Kidney epithelial cell (primary cell): Measurements from ENCODE around the gene PERM1. TPM values are rescaled to one million over a fixed set of nuclear protein-coding genes. Genes with fewer than 3 reads are reported as not detected.
A peak's percentile ranks its signal among the peaks of the same experiment; 100 is the strongest.
"Not testable (repeated sequence)": the region's sequence is repeated elsewhere in the genome, so short reads cannot be mapped to it uniquely, and the experiment has no call there.

Experiments
- DNase-seq: peaks from one replicate; pipeline ENCODE4 v3.0.0-alpha.2; 2010; ENCODE audit warnings: low read depth
- H3K27me3 ChIP-seq: 2 replicates; pipeline ENCODE4 v1.6.0; 2011; ENCODE audit warnings: low read length; ENCODE audit not compliant: control insufficient read depth, insufficient read depth
- H3K36me3 ChIP-seq: 2 replicates; pipeline ENCODE4 v1.5.1; 2011; ENCODE audit warnings: low read length; ENCODE audit not compliant: control insufficient read depth, insufficient read depth
- H3K4me3 ChIP-seq: 2 replicates; pipeline ENCODE4 v1.5.1; 2011; ENCODE audit warnings: low read depth, mild to moderate bottlenecking, control low read depth, low read length
- CTCF ChIP-seq: IDR thresholded peaks from 2 replicates; pipeline ENCODE4 v1.5.1; 2011; ENCODE audit warnings: mild to moderate bottlenecking, moderate library complexity, low read length, control low read depth, inconsistent platforms; ENCODE audit not compliant: insufficient read depth, poor library complexity, severe bottlenecking
- total RNA-seq: library from RNA; depleted of rRNA; stranded (reverse); fragments of >200 nt; gene quantifications from 2 replicates; pipeline ENCODE4 v1.2.3, GENCODE V29; 2015

Gene PERM1
- total RNA-seq, 1 donor from 2014 or later, result not detected

- TF ChIP-seq CTCF, result no peak
- H3K4me3 ChIP-seq, result peak overlapping the region; percentile 83
- peaks cover 14% of the 10 kb centered on the region for H3K27me3 ChIP-seq
- no peaks in the 10 kb centered on the region for H3K36me3 ChIP-seq
- no peak for DNase-seq
These were observed 16.3 kb upstream of the PERM1 start for GRCh38 chr1:997993-998744.

GRCh38 chr1:997713-997992, 15.8 kb upstream of the PERM1 start:
- H3K36me3 ChIP-seq, result no peaks in the 10 kb centered on the region
- H3K27me3 ChIP-seq, result peaks cover 14% of the 10 kb centered on the region
- no peak for DNase-seq
- H3K4me3 ChIP-seq, result no peak overlapping the region
- TF ChIP-seq CTCF, result no peak

DNA sequence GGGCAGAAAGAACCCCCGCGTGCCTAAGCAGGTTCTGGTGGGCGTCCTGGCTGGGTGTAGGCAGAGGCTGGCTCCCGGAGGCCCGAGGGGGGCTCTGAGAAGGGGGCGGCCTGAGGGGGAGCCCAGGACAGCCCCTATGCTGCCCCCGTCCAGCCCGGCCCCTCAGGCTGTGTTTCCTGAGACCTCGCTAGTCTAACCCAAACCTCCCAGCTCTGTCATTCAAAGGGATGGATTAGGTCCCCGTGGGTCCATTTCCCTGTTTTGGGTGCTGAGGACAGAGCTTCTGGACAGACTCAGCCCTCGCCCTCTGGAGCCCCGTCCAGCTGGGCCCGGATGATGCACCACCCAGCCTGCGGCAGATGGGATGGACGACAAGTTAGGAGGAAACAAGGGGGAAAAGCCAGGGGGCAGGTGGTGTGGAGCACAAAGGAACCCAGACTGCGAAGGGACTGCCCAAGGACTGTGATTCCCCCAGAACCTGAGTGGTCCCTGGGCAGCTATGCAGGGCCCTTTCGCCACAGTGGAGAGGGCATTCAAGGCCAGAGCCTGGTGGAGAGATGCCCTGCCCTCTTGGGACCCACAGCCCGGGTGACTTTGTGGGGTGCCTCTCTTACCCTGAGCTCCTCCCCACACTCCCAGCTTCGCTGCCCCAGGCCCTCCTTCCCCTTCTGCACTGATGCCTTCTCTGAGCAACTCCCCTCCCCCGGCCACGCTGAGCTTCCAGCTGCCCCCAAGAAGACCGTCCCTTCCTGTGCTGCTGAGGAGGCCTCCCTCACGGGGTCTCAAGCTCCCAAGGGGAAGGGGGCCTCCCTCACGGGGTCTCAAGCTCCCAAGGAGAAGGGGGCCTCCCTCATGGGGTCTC, 15.2 kb upstream of the PERM1 start:
- Histone ChIP-seq H3K4me3 (no peak overlapping the region), H3K36me3 (no peaks in the 10 kb centered on the region)
- TF ChIP-seq CTCF, result no peak

DNA sequence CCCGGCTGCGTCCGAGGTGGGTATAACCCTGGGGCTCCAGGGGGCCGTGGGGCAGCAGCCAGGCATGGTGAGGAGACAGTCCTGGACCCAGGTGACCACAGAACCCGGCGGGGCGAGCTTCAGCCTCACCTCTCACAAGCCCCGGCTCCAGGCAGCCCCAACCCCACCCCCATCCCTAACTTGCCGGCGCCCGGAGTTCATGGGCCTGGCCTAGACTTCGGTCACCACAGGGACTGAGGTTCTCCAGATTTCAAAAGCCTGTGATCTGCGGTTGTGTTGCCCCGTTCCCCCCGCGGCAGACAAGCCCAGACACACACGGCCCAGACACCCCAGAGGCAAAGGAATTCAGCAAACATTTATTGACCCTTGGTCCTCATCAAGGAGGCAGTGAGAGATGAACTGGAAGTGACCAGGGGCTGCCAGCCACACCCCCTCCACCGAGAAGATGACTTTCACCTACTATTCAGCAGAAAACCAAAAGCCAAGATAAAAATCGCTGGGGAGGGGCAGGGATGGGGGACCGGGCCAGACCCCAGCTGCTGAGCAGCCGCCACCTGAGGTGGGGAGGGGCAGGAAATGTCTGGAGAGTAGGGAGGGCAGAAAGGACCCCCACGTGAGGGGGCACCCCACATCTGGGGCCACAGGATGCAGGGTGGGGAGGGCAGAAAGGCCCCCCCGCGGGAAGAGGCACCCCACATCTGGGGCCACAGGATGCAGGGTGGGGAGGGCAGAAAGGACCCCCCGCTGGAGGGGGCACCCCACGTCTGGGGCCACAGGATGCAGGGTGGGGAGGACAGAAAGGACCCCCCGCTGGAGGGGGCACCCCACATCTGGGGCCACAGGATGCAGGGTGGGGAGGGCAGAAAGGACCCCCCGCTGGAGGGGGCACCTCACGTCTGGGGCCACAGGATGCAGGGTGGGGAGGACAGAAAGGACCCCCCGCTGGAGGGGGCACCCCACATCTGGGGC, 14.1 kb upstream of the PERM1 start:
- H3K27me3 ChIP-seq, result peaks cover 14% of the 10 kb centered on the region
- TF ChIP-seq CTCF, result no peak
- H3K36me3 ChIP-seq, result no peaks in the 10 kb centered on the region
- no peak for DNase-seq
- H3K4me3 ChIP-seq, result no peak overlapping the region

More for the DNA sequence above, 15.2 kb upstream of the PERM1 start:
- H3K27me3 ChIP-seq, result peaks cover 14% of the 10 kb centered on the region
- no peak for DNase-seq

DNA sequence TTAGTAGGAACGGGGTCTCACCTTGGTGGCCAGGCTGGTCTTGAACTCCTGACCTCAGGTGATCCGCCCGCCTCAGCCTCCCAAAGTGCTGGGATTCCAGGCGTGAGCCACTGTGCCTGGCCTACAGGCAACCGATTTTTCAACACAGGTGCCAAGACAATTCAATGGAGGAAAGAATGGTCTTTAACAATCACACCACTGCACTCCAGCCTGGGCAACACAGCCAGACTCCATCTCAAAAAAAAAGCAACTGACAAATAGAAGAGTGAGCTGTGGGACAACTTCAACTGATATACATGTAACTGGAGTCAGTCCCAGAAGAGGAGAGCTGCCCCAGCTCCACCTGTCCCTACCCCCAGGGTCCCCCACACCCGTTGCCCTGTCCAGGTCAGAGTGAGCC, 12.7 kb upstream of the PERM1 start:
- peaks cover 16% of the 10 kb centered on the region for H3K27me3 ChIP-seq
- H3K4me3 ChIP-seq, DNase-seq, H3K36me3 ChIP-seq: not testable (repeated sequence)
